ENCODE data around the gene EZH2.
A peak's percentile ranks its signal among the peaks of the same experiment; 100 is the strongest.

EZH2 gene

DNA sequence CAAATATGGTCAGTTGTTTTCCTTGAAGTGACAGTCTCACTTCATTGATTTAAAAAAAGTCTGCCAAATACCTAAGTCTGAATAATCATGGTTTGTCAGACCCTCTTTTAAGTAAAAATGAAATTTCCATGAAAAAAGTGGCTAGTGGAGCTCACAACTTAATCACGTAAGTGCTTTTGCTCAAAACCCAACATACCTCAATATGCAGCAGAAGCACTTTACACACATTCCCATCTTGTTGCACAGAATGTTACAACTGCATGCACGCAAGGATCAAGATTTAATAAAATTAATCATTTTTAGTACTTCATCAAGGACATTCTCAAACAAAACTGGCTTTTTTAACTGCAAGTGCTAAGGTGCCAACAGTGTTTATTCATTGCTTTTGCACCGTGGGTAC lies 21.6 kb downstream of the EZH2 start:
- no peak overlapping the region for H3K4me3 ChIP-seq (replicated peaks; ENCODE audit: insufficient read depth, low read length)
- DNase-seq (ENCODE audit: low read depth in 1 of 2, low spot score in 1 of 2), result no peak
- no peaks in the 10 kb centered on the region for H3K27me3 ChIP-seq (ENCODE audit: insufficient read depth, poor library complexity, severe bottlenecking)
- H3K27ac ChIP-seq (replicated peaks), result no peak overlapping the region
- TF ChIP-seq, protein P1, sequence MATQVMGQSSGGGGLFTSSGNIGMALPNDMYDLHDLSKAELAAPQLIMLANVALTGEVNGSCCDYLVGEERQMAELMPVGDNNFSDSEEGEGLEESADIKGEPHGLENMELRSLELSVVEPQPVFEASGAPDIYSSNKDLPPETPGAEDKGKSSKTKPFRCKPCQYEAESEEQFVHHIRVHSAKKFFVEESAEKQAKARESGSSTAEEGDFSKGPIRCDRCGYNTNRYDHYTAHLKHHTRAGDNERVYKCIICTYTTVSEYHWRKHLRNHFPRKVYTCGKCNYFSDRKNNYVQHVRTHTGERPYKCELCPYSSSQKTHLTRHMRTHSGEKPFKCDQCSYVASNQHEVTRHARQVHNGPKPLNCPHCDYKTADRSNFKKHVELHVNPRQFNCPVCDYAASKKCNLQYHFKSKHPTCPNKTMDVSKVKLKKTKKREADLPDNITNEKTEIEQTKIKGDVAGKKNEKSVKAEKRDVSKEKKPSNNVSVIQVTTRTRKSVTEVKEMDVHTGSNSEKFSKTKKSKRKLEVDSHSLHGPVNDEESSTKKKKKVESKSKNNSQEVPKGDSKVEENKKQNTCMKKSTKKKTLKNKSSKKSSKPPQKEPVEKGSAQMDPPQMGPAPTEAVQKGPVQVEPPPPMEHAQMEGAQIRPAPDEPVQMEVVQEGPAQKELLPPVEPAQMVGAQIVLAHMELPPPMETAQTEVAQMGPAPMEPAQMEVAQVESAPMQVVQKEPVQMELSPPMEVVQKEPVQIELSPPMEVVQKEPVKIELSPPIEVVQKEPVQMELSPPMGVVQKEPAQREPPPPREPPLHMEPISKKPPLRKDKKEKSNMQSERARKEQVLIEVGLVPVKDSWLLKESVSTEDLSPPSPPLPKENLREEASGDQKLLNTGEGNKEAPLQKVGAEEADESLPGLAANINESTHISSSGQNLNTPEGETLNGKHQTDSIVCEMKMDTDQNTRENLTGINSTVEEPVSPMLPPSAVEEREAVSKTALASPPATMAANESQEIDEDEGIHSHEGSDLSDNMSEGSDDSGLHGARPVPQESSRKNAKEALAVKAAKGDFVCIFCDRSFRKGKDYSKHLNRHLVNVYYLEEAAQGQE (IDR thresholded peaks at IDR 0.05; ENCODE audit: insufficient replicate concordance, low read depth), result no peak
- TF ChIP-seq SPI1 (IDR thresholded peaks at IDR 0.05; ENCODE audit: borderline replicate concordance, low read depth) (no peak), POLR2AphosphoS5 (IDR thresholded peaks at IDR 0.05; ENCODE audit: low read depth) (no peak), GABPA (IDR thresholded peaks at IDR 0.05; ENCODE audit: low read depth) (no peak)

DNA sequence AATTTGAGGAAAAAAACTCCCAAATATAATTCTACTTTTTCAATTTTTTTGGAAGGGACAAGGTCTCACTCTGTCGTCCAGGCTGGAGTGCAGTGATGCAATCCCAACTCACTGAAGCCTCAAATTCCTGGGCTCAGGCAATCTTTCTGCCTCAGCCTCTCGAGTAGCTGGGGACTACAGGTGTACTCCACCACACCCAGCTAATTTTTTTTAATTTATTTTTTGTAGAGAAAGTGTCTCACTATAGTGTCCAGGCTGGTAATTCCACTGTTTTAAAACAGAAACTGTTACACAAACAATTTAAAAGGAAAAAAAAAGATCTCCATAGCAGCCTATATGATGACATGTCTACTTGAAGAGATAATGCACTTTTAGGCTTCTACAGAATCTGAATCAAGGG lies 25.6 kb downstream of the EZH2 start:
- no peak for DNase-seq (ENCODE audit: low read depth in 1 of 2, low spot score in 1 of 2)
- H3K4me3 ChIP-seq (replicated peaks; ENCODE audit: insufficient read depth, low read length), result no peak overlapping the region
- H3K27me3 ChIP-seq (ENCODE audit: insufficient read depth, poor library complexity, severe bottlenecking), result no peaks in the 10 kb centered on the region
- no peak overlapping the region for H3K27ac ChIP-seq (replicated peaks)
- TF ChIP-seq SPI1 (IDR thresholded peaks at IDR 0.05; ENCODE audit: borderline replicate concordance, low read depth) (no peak), GABPA (IDR thresholded peaks at IDR 0.05; ENCODE audit: low read depth) (no peak)
- TF ChIP-seq, protein P2, sequence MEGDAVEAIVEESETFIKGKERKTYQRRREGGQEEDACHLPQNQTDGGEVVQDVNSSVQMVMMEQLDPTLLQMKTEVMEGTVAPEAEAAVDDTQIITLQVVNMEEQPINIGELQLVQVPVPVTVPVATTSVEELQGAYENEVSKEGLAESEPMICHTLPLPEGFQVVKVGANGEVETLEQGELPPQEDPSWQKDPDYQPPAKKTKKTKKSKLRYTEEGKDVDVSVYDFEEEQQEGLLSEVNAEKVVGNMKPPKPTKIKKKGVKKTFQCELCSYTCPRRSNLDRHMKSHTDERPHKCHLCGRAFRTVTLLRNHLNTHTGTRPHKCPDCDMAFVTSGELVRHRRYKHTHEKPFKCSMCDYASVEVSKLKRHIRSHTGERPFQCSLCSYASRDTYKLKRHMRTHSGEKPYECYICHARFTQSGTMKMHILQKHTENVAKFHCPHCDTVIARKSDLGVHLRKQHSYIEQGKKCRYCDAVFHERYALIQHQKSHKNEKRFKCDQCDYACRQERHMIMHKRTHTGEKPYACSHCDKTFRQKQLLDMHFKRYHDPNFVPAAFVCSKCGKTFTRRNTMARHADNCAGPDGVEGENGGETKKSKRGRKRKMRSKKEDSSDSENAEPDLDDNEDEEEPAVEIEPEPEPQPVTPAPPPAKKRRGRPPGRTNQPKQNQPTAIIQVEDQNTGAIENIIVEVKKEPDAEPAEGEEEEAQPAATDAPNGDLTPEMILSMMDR (IDR thresholded peaks at IDR 0.05; ENCODE audit: insufficient read depth, low read length), result no peak

DNA sequence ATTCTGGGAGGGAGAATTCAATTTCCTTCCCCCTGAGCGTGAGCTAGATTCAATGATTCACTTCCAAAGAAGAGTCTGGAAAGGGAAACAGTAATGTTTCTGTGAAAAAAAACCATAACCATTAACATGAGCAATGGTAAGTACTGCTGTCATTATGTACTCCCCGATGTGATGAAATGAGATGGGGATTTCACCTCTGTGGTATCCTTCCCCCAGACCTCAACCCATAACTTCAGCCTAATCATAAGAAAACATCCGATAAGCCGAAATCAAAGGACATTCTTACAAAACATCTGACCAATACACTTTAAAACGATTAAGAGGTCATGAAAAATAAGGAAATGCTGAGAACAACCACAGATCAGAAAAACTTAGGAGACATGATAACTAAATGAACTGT lies 27.2 kb downstream of the EZH2 start:
- Histone ChIP-seq H3K4me3 (replicated peaks; ENCODE audit: insufficient read depth, low read length) (no peak overlapping the region), H3K27me3 (ENCODE audit: insufficient read depth, poor library complexity, severe bottlenecking) (no peaks in the 10 kb centered on the region), H3K27ac (replicated peaks) (no peak overlapping the region)
- no peak for DNase-seq (ENCODE audit: low read depth in 1 of 2, low spot score in 1 of 2)
- TF ChIP-seq, protein P1 (IDR thresholded peaks at IDR 0.05; ENCODE audit: insufficient replicate concordance, low read depth), result no peak
- TF ChIP-seq GABPA (IDR thresholded peaks at IDR 0.05; ENCODE audit: low read depth) (no peak), SPI1 (IDR thresholded peaks at IDR 0.05; ENCODE audit: borderline replicate concordance, low read depth) (peak; percentile 3; the same call in 1 of the 2 replicates), POLR2AphosphoS5 (IDR thresholded peaks at IDR 0.05; ENCODE audit: low read depth) (no peak)

DNA sequence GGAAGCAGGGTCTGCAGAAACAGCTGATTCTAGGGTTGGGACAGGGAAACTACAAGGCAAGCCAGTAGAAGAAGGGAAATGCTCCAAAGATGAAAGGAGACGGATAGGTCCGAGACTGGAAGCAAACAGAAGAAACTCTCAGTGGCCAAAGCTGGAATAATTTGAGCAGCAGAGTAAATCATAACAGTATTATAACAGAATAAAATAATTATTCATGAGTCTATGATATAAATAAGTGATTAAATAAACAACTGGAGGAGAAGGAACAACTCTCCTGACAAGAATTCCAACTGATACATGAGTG lies 27.6 kb downstream of the EZH2 start:
- Histone ChIP-seq H3K4me3 (replicated peaks; ENCODE audit: insufficient read depth, low read length) (no peak overlapping the region), H3K27me3 (ENCODE audit: insufficient read depth, poor library complexity, severe bottlenecking) (no peaks in the 10 kb centered on the region), H3K27ac (replicated peaks) (no peak overlapping the region)
- TF ChIP-seq, protein P1 (IDR thresholded peaks at IDR 0.05; ENCODE audit: insufficient replicate concordance, low read depth), result no peak
- no peak for TF ChIP-seq SPI1 (IDR thresholded peaks at IDR 0.05; ENCODE audit: borderline replicate concordance, low read depth)
- TF ChIP-seq, protein P2 (IDR thresholded peaks at IDR 0.05; ENCODE audit: insufficient read depth, low read length), result no peak
- DNase-seq (ENCODE audit: low read depth in 1 of 2, low spot score in 1 of 2), result no peak

Data from HL-60 (cell line).